GM13976 (cell line): Measurements from ENCODE around the gene EMX2.
A peak's percentile ranks its signal among the peaks of the same experiment; 100 is the strongest.

Experiments used
- DNase-seq: peaks from one replicate; pipeline ENCODE4 v3.0.0; 2012; ENCODE audit warnings: low spot score
- CTCF ChIP-seq: IDR thresholded peaks from 2 replicates; pipeline ENCODE4 v1.5.1; 2012; ENCODE audit warnings: borderline replicate concordance, mild to moderate bottlenecking; ENCODE audit not compliant: insufficient read depth; ENCODE audit errors: extremely low read depth, missing control alignments, control extremely low read depth
- in situ Hi-C: fragments of 300-500 bp; cut with MboI; formaldehyde crosslinking; loops from one replicate; pipeline ENCODE4 v1.12.0; 2022; ENCODE audit warnings: low sequenced_read_pairs, mixed read lengths, inconsistent platforms; ENCODE audit not compliant: unreplicated experiment

Gene EMX2

GRCh38 chr10:117537904-117538524 is 4.5 kb upstream of the EMX2 start:
- peak; percentile 60 for DNase-seq
- in situ Hi-C loops, result loop anchor here (25.0 kb wide), 1 partner anchor 699 kb away; no protein-coding TSS in a partner anchor
- TF ChIP-seq CTCF, result no peak

- in situ Hi-C loops, result loop anchor here (25.0 kb wide), 1 partner anchor 698 kb away; no protein-coding TSS in a partner anchor
- no peak for DNase-seq
- TF ChIP-seq CTCF, result no peak
These were observed 3.2 kb upstream of the EMX2 start for GRCh38 chr10:117539361-117539773.

- in situ Hi-C loops, result loop anchor here (25.0 kb wide), 1 partner anchor 697 kb away; no protein-coding TSS in a partner anchor
- TF ChIP-seq CTCF, result no peak
- no peak for DNase-seq
These were observed 2.5 kb upstream of the EMX2 start for GRCh38 chr10:117539903-117540639.

- no peak for TF ChIP-seq CTCF
- in situ Hi-C loops, result loop anchor here (25.0 kb wide), 1 partner anchor 696 kb away; no protein-coding TSS in a partner anchor
- DNase-seq, result no peak
These were observed 1.7 kb upstream of the EMX2 start for GRCh38 chr10:117540640-117541404.

GRCh38 chr10:117541405-117541908 is 1.1 kb upstream of the EMX2 start:
- in situ Hi-C loops, result loop anchor here (25.0 kb wide), 1 partner anchor 696 kb away; no protein-coding TSS in a partner anchor
- no peak for DNase-seq
- no peak for TF ChIP-seq CTCF

GRCh38 chr10:117541909-117542705 is 439 bp upstream of the EMX2 start:
- in situ Hi-C loops, result loop anchor here (25.0 kb wide), 1 partner anchor 695 kb away; no protein-coding TSS in a partner anchor
- DNase-seq, result peak; percentile 56

More at GRCh38 chr10:117541909-117542705, 439 bp upstream of the EMX2 start:
- TF ChIP-seq CTCF, result no peak
